GM19099 (cell line): ENCODE results near the gene RBM38.

Experiments
- POLR2A ChIP-seq: IDR thresholded peaks from 3 replicates; pipeline ENCODE4 v1.6.1; 2011; ENCODE audit warnings: low read depth; ENCODE audit not compliant: insufficient read length; ENCODE audit errors: extremely low read depth

RBM38 gene

DNA sequence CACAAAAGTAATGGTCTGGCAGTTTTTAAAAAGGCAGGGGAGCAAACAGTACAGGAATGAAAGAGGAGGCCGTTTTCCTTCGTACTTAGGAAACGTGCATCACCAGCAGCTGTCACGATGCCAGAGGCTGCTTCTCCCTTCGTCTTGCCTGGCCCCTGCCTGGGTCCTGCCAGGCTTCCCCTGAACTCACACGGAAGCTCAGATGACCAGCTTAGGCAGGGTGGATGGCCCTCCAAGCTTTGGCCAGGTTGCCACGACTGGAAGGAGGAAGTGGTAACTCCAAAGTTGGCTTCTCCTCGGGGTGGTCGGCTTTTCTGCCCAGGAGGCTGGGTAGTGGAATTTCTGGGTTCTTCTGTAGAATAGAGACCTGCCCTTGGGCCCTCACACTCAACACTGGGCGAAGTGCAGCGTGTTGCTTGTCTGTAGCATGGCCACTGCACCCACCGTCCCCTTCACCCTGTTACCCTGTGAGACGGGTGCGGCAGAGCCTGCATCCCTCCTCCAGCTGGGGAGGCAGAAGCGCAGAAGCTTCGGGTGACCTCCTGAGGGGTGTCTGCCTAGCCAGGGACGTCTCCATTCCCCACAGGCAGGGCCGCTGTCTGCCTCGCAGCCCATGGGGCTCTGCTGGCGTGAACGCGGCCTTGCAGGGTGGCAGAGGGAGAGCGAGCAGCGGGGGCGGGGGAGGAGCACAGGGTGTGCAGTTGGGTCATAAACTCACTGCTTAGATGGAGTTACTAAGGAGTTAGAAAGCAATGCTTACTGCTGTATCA, 18.4 kb upstream of the RBM38 start:
- TF ChIP-seq POLR2A, result no peak

GRCh38 chr20:57374343-57374930, 16.8 kb upstream of the RBM38 start:
- TF ChIP-seq POLR2A, result no peak

GRCh38 chr20:57374931-57375651, 16.1 kb upstream of the RBM38 start:
- no peak for TF ChIP-seq POLR2A

- TF ChIP-seq POLR2A, result no peak
Measured at GRCh38 chr20:57375652-57376230, 15.5 kb upstream of the RBM38 start.

- no peak for TF ChIP-seq POLR2A
Measured at GRCh38 chr20:57377350-57377749, 13.8 kb upstream of the RBM38 start.

DNA sequence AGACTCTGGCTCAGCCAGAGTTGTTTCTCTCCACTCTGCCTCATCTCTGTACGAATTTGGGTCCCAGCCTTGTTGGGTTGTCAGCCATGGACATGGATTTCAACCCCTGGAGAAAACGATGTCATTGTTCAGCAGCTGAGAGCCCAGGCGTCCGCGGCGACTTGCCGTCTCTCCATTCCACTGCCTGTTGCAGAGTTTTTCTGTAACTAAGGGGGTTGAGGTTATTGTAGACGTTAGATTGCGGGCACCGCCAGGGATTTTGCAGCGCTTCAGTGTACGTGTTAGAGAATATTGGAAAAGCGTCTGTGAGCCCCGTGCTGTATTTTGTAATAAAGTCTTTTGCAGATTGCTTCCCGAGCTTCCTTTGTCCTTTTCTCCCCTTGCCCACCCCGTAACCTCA, 13.1 kb upstream of the RBM38 start:
- TF ChIP-seq POLR2A, result no peak

GRCh38 chr20:57378646-57379262, 12.4 kb upstream of the RBM38 start:
- TF ChIP-seq POLR2A, result no peak

GRCh38 chr20:57379263-57379647, 11.9 kb upstream of the RBM38 start:
- no peak for TF ChIP-seq POLR2A

DNA sequence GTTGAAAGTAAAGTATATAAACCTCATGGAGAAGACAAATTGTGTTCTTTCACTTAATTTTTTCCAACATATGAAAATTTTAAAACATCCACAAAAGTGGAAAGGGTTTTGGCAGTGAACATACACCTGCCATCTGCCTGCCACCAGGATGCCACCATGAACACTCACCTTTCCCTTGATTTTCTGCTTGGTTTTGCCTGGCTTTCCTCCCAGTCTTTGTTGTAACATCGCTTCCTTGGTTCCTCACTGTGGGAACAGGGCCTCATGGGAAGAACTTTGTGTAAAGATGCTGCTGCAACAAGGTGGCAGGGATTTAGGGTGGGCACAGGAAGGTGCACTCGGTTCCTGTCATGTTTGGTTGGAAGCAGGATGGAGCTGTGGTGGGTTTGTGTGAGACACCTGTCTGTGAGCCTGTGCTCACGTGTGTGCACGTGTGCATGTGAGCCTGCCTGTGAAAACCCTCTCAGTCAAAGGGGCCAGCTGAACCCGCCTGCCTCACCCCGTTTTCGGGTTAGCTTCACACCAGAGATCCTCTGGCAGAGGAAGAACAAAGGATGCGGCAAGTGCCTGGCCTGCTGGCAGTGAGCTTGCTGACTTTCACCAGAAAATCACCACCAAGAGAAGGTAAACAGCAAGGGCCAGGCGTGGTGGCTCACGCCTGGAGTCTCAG, 11.0 kb upstream of the RBM38 start:
- TF ChIP-seq POLR2A, result no peak

GRCh38 chr20:57381596-57382503, 9.3 kb upstream of the RBM38 start:
- no peak for TF ChIP-seq POLR2A

GRCh38 chr20:57382516-57382915, 8.7 kb upstream of the RBM38 start:
- no peak for TF ChIP-seq POLR2A

DNA sequence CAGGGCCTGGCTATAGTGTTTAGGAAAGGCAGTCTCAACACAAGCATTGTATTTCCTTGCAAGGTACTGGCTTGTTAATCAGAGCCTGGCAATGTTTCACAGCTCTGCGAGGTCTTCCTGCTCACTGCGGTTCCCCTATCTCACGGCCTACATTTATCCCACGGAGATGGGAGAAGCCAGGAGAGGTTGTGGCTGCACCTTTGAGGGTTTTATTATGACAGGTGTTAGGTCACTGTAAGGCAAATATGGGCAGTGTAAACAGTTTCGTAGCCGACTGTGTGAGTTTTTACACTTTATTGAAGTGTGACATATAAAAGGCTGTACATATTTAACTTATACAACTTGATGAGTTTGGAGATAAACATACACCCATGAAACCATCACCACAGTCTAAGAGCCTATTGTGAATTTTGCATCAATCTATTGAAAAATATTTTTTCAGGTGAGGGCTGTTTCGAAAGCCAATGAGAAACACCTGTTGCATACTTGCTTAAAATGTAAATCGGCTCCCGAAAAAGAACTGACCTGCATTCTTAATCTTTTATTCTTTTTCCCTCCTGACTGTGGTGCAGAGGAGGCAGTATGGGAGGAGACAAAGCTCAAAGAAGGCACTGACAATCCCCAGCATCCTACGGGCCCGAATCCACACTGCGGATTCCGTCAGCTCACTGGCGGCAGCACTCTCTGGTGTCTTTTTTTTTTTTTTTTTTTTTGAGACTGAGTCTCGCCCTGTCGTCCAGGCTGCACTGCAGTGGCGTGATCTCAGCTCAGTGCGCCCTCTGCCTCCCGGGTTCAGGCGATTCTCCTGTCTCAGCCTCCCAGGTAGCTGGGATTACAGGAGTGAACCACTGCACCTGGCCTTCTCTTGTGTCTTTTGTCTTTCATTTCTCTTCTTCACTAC, 7.5 kb upstream of the RBM38 start:
- TF ChIP-seq POLR2A, result no peak

DNA sequence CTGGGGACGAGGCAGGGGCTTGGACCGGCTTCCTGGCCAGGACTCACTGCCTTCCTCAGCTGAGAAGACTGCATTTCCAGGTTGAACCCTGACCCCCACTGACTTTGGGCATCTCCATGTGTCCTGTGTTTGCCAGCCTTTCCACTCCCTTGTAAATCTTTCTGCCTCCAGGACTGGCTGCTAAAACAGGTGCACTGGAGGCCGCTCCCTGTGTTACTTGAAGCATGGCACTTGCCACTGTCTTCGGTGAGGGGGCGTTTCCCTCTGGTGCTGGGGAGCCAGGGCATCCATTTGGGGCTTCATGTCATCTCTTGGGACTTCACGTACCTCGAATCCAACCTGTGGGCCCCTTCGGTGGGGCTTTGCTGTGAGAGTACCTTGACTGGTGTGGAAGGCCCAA, 6.7 kb upstream of the RBM38 start:
- TF ChIP-seq POLR2A, result no peak
